ENCODE data around the gene UROS.

The UROS gene

DNA sequence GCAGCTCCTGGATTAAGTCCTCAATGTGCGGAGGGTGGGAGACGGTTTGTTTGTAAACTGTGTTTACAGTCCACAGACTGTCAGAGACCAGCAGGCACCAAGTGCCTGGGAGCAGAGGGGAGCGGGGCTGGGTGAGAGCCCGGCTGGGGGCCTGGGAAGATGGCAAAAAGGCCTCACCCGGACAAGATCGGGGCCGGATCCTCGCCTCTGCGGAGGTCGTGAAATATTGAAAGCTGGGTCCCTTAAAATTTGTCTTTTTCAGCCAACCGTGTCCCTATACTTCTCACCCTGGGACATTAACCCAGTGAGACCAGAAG is 50.2 kb downstream of the UROS start:
- Mint-ChIP-seq H3K4me3 (no peak overlapping the region), H3K27me3 (peaks cover 4% of the 10 kb centered on the region), H3K27ac (no peak overlapping the region), H3K9me3 (peaks cover 1% of the 10 kb centered on the region), H3K36me3 (no peaks in the 10 kb centered on the region), H3K4me1 (no peaks in the 10 kb centered on the region)
- ATAC-seq (ENCODE audit: low read depth): no peak
- DNase-seq (ENCODE audit: low spot score in 2 of 2): no peak

DNA sequence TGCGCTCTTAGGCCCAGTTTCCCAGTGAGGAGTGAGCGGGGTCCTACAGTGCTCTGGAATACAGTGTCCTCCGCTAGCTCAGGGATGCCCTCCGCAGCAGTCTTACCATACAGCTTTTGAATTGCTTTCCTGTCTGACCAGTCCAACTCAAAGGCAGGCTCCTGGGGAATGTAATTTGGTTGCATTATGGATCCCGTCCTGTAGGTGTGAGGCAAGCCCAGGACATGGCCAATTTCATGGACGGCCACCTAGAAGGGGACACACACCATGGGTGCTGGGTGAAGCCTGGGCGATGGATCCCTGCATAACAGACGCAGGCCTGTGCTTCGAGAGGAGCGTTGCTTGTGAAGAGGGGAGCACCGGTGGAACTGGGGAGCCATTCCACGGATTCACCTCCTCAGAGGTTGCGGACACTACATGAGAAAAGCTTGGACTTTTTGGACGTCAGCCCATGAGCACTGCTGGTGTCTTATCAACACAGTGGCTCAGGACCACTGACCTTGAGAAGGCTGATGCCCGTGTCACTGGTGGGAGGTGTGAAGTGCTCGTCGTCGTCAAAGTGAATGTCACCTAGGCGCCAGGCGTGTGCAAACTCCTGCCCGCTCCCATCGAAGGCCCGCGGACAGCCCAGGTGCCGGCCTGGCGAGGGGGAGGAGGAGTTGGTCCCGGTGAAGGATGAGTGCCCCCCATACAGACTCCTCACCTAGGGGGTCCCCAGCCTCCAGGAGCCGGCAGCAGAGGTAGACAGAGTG is 50.8 kb downstream of the UROS start:
- no peak for ATAC-seq (ENCODE audit: low read depth)
- Mint-ChIP-seq H3K4me3 (no peak overlapping the region), H3K9me3 (peaks cover 1% of the 10 kb centered on the region), H3K4me1 (no peaks in the 10 kb centered on the region), H3K27ac (no peak overlapping the region), H3K36me3 (no peaks in the 10 kb centered on the region), H3K27me3 (peaks cover 4% of the 10 kb centered on the region)
- DNase-seq (ENCODE audit: low spot score in 2 of 2): no peak

- Mint-ChIP-seq H3K27me3 (peaks cover 4% of the 10 kb centered on the region), H3K36me3 (peaks cover 8% of the 10 kb centered on the region)
Measured at GRCh38 chr10:125770844-125771243, 52.2 kb downstream of the UROS start.

GRCh38 chr10:125769175-125769574 is 53.9 kb downstream of the UROS start:
- no peaks in the 10 kb centered on the region for H3K4me1 Mint-ChIP-seq
- ATAC-seq (ENCODE audit: low read depth) (no peak), DNase-seq (ENCODE audit: low spot score in 2 of 2) (no peak)
- no peak overlapping the region for H3K4me3 Mint-ChIP-seq
- no peaks in the 10 kb centered on the region for H3K9me3 Mint-ChIP-seq
- H3K36me3 Mint-ChIP-seq: peaks cover 17% of the 10 kb centered on the region
- H3K27ac Mint-ChIP-seq: no peak overlapping the region
- no peaks in the 10 kb centered on the region for H3K27me3 Mint-ChIP-seq

More at GRCh38 chr10:125770844-125771243, 52.2 kb downstream of the UROS start:
- H3K27ac Mint-ChIP-seq: no peak overlapping the region
- no peak overlapping the region for H3K4me3 Mint-ChIP-seq
- H3K9me3 Mint-ChIP-seq: peaks cover 1% of the 10 kb centered on the region
- ATAC-seq (ENCODE audit: low read depth): no peak
- H3K4me1 Mint-ChIP-seq: no peaks in the 10 kb centered on the region
- DNase-seq (ENCODE audit: low spot score in 2 of 2): no peak

- Mint-ChIP-seq H3K4me1 (no peaks in the 10 kb centered on the region), H3K36me3 (peaks cover 19% of the 10 kb centered on the region), H3K27ac (no peak overlapping the region), H3K4me3 (no peak overlapping the region), H3K27me3 (no peaks in the 10 kb centered on the region), H3K9me3 (no peaks in the 10 kb centered on the region)
- ATAC-seq (ENCODE audit: low read depth) (no peak), DNase-seq (ENCODE audit: low spot score in 2 of 2) (no peak)
Measured at GRCh38 chr10:125768219-125768855, 54.7 kb downstream of the UROS start.

DNA sequence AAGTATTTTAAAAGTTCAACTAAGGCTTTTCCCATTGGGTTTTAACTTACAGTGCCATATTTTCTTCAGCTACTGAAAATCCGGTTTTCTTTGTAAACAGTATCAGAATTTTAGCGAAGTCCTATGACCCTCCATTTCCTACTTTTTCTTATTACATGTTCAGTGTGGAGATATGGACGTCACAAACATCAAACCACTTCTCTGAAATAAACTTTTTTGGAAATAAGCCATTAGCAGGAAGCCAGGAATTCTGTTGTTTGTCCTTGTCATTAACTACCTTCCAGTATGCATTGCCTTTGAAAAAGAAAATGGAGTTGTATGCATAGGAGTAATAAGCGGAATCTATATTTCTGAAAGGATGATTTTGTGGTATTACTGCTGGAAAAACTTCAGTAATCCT is 56.5 kb downstream of the UROS start:
- Mint-ChIP-seq H3K4me3 (no peak overlapping the region), H3K27me3 (no peaks in the 10 kb centered on the region), H3K36me3 (peaks cover 25% of the 10 kb centered on the region), H3K4me1 (no peaks in the 10 kb centered on the region), H3K9me3 (no peaks in the 10 kb centered on the region), H3K27ac (no peak overlapping the region)
- no peak for DNase-seq (ENCODE audit: low spot score in 2 of 2)
- no peak for ATAC-seq (ENCODE audit: low read depth)

DNA sequence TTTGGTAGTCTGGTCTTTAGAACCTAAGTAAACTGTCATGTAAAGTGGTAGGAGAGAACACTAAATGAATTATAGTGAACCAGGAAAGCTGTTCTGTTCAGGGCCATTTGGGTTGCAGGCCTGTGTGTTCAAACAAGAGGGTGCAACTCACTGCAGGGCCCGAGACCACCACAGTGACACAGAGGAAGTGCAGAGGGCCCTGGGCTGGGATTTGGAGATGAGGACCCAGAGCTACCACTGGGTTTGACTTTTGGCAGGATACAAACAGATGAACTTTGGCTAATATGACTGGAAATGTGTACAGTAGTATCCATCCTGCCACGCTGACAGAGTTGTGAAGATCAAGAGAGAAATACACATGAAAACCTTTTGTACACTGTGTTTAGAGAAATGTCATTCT is 57.2 kb downstream of the UROS start:
- ATAC-seq (ENCODE audit: low read depth) (no peak), DNase-seq (ENCODE audit: low spot score in 2 of 2) (no peak)
- H3K4me1 Mint-ChIP-seq: no peaks in the 10 kb centered on the region
- no peak overlapping the region for H3K4me3 Mint-ChIP-seq
- H3K9me3 Mint-ChIP-seq: no peaks in the 10 kb centered on the region
- peaks cover 29% of the 10 kb centered on the region for H3K36me3 Mint-ChIP-seq
- H3K27me3 Mint-ChIP-seq: no peaks in the 10 kb centered on the region
- H3K27ac Mint-ChIP-seq: peak overlapping the region; percentile 19

DNA sequence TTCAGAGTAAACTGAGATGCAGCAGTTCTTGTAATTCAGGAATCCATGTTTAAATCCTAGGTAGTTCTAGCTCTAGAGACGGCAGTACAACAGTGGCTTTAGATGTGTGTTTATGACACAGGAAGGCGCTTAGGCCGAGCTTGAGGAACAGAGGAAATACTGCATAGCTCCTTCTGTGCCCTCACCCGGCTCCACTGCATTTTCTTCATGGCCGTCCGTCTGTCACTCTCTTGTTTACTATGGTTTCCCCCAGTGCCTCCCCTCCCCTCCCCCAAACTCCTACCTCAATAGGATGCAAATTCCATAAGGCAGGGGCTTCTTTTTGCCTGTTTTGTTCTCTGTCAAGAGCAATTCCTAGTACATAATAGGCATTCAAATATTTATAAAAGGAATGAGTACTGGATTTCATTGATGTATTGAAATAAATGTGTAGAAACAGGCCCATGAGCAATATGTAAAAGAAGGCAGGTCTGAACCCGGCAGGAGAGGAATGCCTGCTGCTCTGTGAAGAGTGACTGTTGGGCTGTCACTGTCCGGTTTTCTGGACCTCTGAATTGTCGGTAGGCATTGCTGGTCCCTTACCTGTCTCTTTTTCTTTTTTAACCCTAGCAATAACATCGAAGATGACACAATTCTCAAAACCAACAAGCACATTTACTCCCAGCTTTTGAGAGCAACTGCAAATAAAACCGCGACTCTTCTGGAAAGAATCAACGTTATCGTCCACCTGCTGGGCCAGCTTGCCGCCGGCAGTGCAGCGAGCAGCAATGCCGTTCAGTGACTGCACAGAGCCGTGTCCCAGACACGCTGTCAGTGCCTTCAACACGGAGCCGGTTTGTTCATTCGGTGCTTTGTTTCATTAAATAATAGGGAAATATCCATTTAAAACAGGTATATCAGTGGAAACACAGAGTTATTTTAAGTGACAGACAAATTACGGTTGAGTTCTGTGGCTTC is 60.1 kb downstream of the UROS start:
- Mint-ChIP-seq H3K27me3 (no peaks in the 10 kb centered on the region), H3K27ac (no peak overlapping the region), H3K9me3 (no peaks in the 10 kb centered on the region), H3K4me3 (no peak overlapping the region), H3K36me3 (peaks cover 43% of the 10 kb centered on the region), H3K4me1 (no peaks in the 10 kb centered on the region)
- DNase-seq (ENCODE audit: low spot score in 2 of 2) (no peak), ATAC-seq (ENCODE audit: low read depth) (no peak)

GRCh38 chr10:125761961-125762360 is 61.1 kb downstream of the UROS start:
- peaks cover 49% of the 10 kb centered on the region for H3K36me3 Mint-ChIP-seq
- no peak overlapping the region for H3K27ac Mint-ChIP-seq
- no peaks in the 10 kb centered on the region for H3K27me3 Mint-ChIP-seq
- ATAC-seq (ENCODE audit: low read depth): no peak
- DNase-seq (ENCODE audit: low spot score in 2 of 2): no peak
- H3K4me3 Mint-ChIP-seq: no peak overlapping the region
- no peaks in the 10 kb centered on the region for H3K9me3 Mint-ChIP-seq
- H3K4me1 Mint-ChIP-seq: no peaks in the 10 kb centered on the region

DNA sequence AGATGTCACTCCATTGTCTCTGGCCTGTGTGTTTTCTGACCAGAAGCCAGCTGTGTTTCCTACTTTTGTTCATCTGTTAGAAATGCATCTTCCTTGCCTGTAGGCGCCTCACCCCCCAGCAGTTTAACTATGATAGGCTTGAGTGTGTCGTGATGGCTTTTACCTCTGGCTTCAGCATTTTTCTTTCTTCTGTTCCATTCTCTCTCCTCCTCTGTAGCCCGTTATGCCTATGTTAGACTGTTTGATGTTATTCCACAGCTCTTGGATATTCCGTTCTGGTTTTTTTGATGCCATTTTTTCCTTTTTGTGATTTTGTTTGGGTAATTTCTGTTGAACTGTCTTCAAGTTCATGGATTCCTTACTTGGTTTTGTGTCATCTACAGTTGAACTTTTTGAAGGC is 65.3 kb downstream of the UROS start:
- DNase-seq (ENCODE audit: low spot score in 2 of 2) (no peak), ATAC-seq (ENCODE audit: low read depth) (no peak)
- H3K36me3 Mint-ChIP-seq: peaks cover 56% of the 10 kb centered on the region
- H3K4me1 Mint-ChIP-seq: no peaks in the 10 kb centered on the region
- no peaks in the 10 kb centered on the region for H3K27me3 Mint-ChIP-seq
- no peak overlapping the region for H3K27ac Mint-ChIP-seq
- no peaks in the 10 kb centered on the region for H3K9me3 Mint-ChIP-seq
- H3K4me3 Mint-ChIP-seq: no peak overlapping the region

- H3K36me3 Mint-ChIP-seq: peaks cover 53% of the 10 kb centered on the region
- H3K4me3 Mint-ChIP-seq: no peak overlapping the region
- H3K4me1 Mint-ChIP-seq: no peaks in the 10 kb centered on the region
- no peaks in the 10 kb centered on the region for H3K27me3 Mint-ChIP-seq
- ATAC-seq (ENCODE audit: low read depth): no peak
- no peak overlapping the region for H3K27ac Mint-ChIP-seq
- H3K9me3 Mint-ChIP-seq: no peaks in the 10 kb centered on the region
- no peak for DNase-seq (ENCODE audit: low spot score in 2 of 2)
Measured at GRCh38 chr10:125756853-125757487, 66.1 kb downstream of the UROS start.

DNA sequence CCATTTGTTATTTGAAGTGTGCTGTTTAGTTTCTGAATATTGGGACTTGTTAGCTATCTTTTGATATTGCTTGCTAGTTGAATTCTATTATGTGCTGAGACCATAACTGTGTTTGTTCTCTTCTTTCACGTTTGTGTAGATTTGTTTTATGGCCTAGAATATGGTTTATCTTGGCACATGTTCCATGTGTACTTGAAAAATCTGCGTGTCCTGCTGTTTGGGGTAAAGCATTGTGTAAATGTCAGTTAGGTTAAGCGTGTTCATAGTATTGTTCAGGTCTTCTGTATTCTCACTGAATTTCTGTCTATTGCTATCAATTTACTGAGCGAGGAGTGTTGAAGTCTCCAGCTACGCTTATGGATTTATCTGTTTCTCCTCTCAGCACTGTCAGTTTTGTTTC is 66.9 kb downstream of the UROS start:
- H3K4me3 Mint-ChIP-seq: no peak overlapping the region

GRCh38 chr10:125747417-125747816 is 75.6 kb downstream of the UROS start:
- H3K4me3 Mint-ChIP-seq: no peak overlapping the region
- no peaks in the 10 kb centered on the region for H3K9me3 Mint-ChIP-seq
- no peaks in the 10 kb centered on the region for H3K27me3 Mint-ChIP-seq
- H3K4me1 Mint-ChIP-seq: no peaks in the 10 kb centered on the region
- H3K36me3 Mint-ChIP-seq: peaks cover 54% of the 10 kb centered on the region
- H3K27ac Mint-ChIP-seq: no peak overlapping the region
- ATAC-seq (ENCODE audit: low read depth) (no peak), DNase-seq (ENCODE audit: low spot score in 2 of 2) (no peak)

More for the DNA sequence above, 66.9 kb downstream of the UROS start:
- Mint-ChIP-seq H3K9me3 (no peaks in the 10 kb centered on the region), H3K36me3 (peaks cover 49% of the 10 kb centered on the region), H3K27ac (peak overlapping the region; percentile 7), H3K27me3 (no peaks in the 10 kb centered on the region), H3K4me1 (no peaks in the 10 kb centered on the region)
- DNase-seq (ENCODE audit: low spot score in 2 of 2) (no peak), ATAC-seq (ENCODE audit: low read depth) (no peak)

DNA sequence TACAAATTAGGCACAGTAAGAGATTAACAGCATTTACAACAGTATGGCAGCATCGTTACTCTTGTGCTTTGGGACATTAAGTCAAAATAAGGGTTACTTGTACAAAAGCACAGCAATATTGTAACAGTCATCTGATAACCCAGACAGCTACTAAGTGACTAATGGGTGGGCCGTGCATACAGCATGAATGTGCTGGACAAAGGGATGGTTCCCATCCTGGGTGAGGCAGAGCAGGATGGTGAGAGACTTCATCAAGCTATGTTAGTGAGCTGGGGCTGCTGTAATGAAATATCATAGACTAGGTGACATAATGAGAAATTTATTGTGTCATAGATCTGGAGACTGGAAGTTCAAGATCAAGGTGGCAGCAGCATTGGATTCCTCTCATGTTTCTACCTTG is 78.1 kb downstream of the UROS start:
- H3K4me1 Mint-ChIP-seq: no peaks in the 10 kb centered on the region
- no peak overlapping the region for H3K27ac Mint-ChIP-seq
- ATAC-seq (ENCODE audit: low read depth) (no peak), DNase-seq (ENCODE audit: low spot score in 2 of 2) (no peak)
- no peaks in the 10 kb centered on the region for H3K9me3 Mint-ChIP-seq
- no peak overlapping the region for H3K4me3 Mint-ChIP-seq
- H3K27me3 Mint-ChIP-seq: no peaks in the 10 kb centered on the region
- H3K36me3 Mint-ChIP-seq: peaks cover 62% of the 10 kb centered on the region
